HFF-Myc (cell line): ENCODE results near the gene CELSR3.

Source experiments
- DNase-seq: peaks from one replicate; pipeline ENCODE4 v3.0.0-alpha.2; 2011; ENCODE audit warnings: low read depth; ENCODE audit errors: extremely low read depth
- H3K4me3 ChIP-seq: replicated peaks from 2 replicates; pipeline ENCODE4 v1.5.1; 2011; ENCODE audit warnings: low read depth, mild to moderate bottlenecking, control low read depth, low read length
- CTCF ChIP-seq: IDR thresholded peaks from 2 replicates; pipeline ENCODE4 v1.5.1; 2012; ENCODE audit warnings: mild to moderate bottlenecking, low read depth, low read length, control low read depth; ENCODE audit errors: missing control alignments

Gene CELSR3

GRCh38 chr3:48636149-48636655 lies 26.5 kb downstream of the CELSR3 start:
- TF ChIP-seq CTCF: no peak

GRCh38 chr3:48635222-48636021 lies 27.3 kb downstream of the CELSR3 start, which contains the start of gene SLC26A6:
SLC26A6 (minus strand) TSS chr3:48635461; CDS start chr3:48635393, 68 bp downstream.
- H3K4me3 ChIP-seq: peak within 1 kb of the TSS; percentile 91
- DNase-seq: peak; percentile 72
- peak; percentile 63 for TF ChIP-seq CTCF

More at GRCh38 chr3:48636149-48636655, 26.5 kb downstream of the CELSR3 start:
- peak; percentile 12 for DNase-seq
- peak overlapping the region; percentile 91 for H3K4me3 ChIP-seq

- no peak for TF ChIP-seq CTCF
- DNase-seq: peak; percentile 29
- H3K4me3 ChIP-seq: peak overlapping the region; percentile 91
Measured at GRCh38 chr3:48634661-48635221, 27.9 kb downstream of the CELSR3 start.

GRCh38 chr3:48633743-48634142 lies 28.9 kb downstream of the CELSR3 start:
- DNase-seq: no peak
- TF ChIP-seq CTCF: no peak
- H3K4me3 ChIP-seq: peak overlapping the region; percentile 91

- H3K4me3 ChIP-seq: no peak overlapping the region
- no peak for TF ChIP-seq CTCF
Measured at GRCh38 chr3:48633256-48633655, 29.4 kb downstream of the CELSR3 start.

GRCh38 chr3:48631516-48632448 lies 30.9 kb downstream of the CELSR3 start:
- no peak for DNase-seq
- H3K4me3 ChIP-seq: no peak overlapping the region
- no peak for TF ChIP-seq CTCF

More at GRCh38 chr3:48633256-48633655, 29.4 kb downstream of the CELSR3 start:
- DNase-seq: no peak
